ENCODE measurements around the gene SCUBE1. TPM values are rescaled to one million over a fixed set of nuclear protein-coding genes. Genes with fewer than 3 reads are reported as not detected.
A peak's percentile ranks its signal among the peaks of the same experiment; 100 is the strongest.

Gene SCUBE1
- total and polyA plus RNA-seq, 4 donors: 1.6 to 7.9 (median 5.0) TPM

GRCh38 chr22:43152357-43153071 lies 190.7 kb downstream of the SCUBE1 start:
- peak; percentile 84 for ATAC-seq (ENCODE audit: insufficient read depth, low FRiP score)

GRCh38 chr22:43152003-43152356 lies 191.2 kb downstream of the SCUBE1 start:
- Histone ChIP-seq H3K9ac (ENCODE audit: insufficient read depth in 1 of 2, low read length in 2 of 2) (peak overlapping the region in 1 of 2 donors; percentile 42), H3K4me3 (peak overlapping the region; percentile 76), H3K27ac (ENCODE audit: low read depth in 1 of 2, low read length in 1 of 2) (peak overlapping the region; percentile 69 to 96), H3K27me3 (ENCODE audit: control insufficient read depth in 3 of 3, insufficient read depth in 3 of 3, low read length in 2 of 3) (no peaks in the 10 kb centered on the region), H3K9me3 (ENCODE audit: control insufficient read depth in 4 of 4, insufficient read depth in 3 of 4, low read length in 3 of 4) (no peaks in the 10 kb centered on the region), H3K4me1 (ENCODE audit: control insufficient read depth in 5 of 5, insufficient read depth in 5 of 5, low read length in 5 of 5) (peaks cover 0 to 17% (median 12%) of the 10 kb centered on the region in 5 donors), H3K36me3 (ENCODE audit: control insufficient read depth in 4 of 4, insufficient read depth in 4 of 4, low read length in 4 of 4) (peaks cover 0 to 6% (median 0%) of the 10 kb centered on the region in 4 donors)
- WGBS, 2 donors: 5 to 9% methylated on average over 18 of the region's 18 CpGs
- TF ChIP-seq CTCF (IDR thresholded peaks at IDR 0.05; ENCODE audit: control extremely low read depth, extremely low read depth): no peak
- DNase-seq (no peak), ATAC-seq (ENCODE audit: insufficient read depth, low FRiP score) (no peak)

More at GRCh38 chr22:43152357-43153071, 190.7 kb downstream of the SCUBE1 start:
- WGBS, 2 donors: 3 to 9% methylated on average over 22 of the region's 22 CpGs
- no peak for TF ChIP-seq CTCF (IDR thresholded peaks at IDR 0.05; ENCODE audit: control extremely low read depth, extremely low read depth)
- peak in 2 of 3 donors; percentile 34 to 55 for DNase-seq
- Histone ChIP-seq H3K9ac (ENCODE audit: insufficient read depth in 1 of 2, low read length in 2 of 2) (no peak overlapping the region), H3K27me3 (ENCODE audit: control insufficient read depth in 3 of 3, insufficient read depth in 3 of 3, low read length in 2 of 3) (no peaks in the 10 kb centered on the region), H3K27ac (ENCODE audit: low read depth in 1 of 2, low read length in 1 of 2) (peak overlapping the region; percentile 69 to 96), H3K36me3 (ENCODE audit: control insufficient read depth in 4 of 4, insufficient read depth in 4 of 4, low read length in 4 of 4) (peaks cover 0 to 6% (median 0%) of the 10 kb centered on the region in 4 donors), H3K4me3 (peak overlapping the region; percentile 76), H3K9me3 (ENCODE audit: control insufficient read depth in 4 of 4, insufficient read depth in 3 of 4, low read length in 3 of 4) (no peaks in the 10 kb centered on the region), H3K4me1 (ENCODE audit: control insufficient read depth in 5 of 5, insufficient read depth in 5 of 5, low read length in 5 of 5) (peaks cover 0 to 17% (median 12%) of the 10 kb centered on the region in 5 donors)

- H3K9me3 ChIP-seq (ENCODE audit: control insufficient read depth in 4 of 4, insufficient read depth in 3 of 4, low read length in 3 of 4): no peaks in the 10 kb centered on the region
- peak; percentile 49 to 70 (median 68) for DNase-seq
- peak within 1 kb of the TSS; percentile 76 for H3K4me3 ChIP-seq
- peak; percentile 82 for ATAC-seq (ENCODE audit: insufficient read depth, low FRiP score)
- no peaks in the 10 kb centered on the region for H3K27me3 ChIP-seq (ENCODE audit: control insufficient read depth in 3 of 3, insufficient read depth in 3 of 3, low read length in 2 of 3)
- WGBS, 2 donors: 1% methylated on average over 56 to 75 of the region's 75 CpGs
- peaks cover 0 to 14% (median 12%) of the 10 kb centered on the region in 5 donors for H3K4me1 ChIP-seq (ENCODE audit: control insufficient read depth in 5 of 5, insufficient read depth in 5 of 5, low read length in 5 of 5)
- peaks cover 0 to 5% (median 0%) of the 10 kb centered on the region in 4 donors for H3K36me3 ChIP-seq (ENCODE audit: control insufficient read depth in 4 of 4, insufficient read depth in 4 of 4, low read length in 4 of 4)
- TF ChIP-seq CTCF (IDR thresholded peaks at IDR 0.05; ENCODE audit: control extremely low read depth, extremely low read depth): no peak
- peak within 1 kb of the TSS; percentile 69 to 96 for H3K27ac ChIP-seq (ENCODE audit: low read depth in 1 of 2, low read length in 1 of 2)
- peak within 1 kb of the TSS in 1 of 2 donors; percentile 47 for H3K9ac ChIP-seq (ENCODE audit: insufficient read depth in 1 of 2, low read length in 2 of 2)
These were observed 191.7 kb downstream of the SCUBE1 start, which contains the start of gene TSPO for GRCh38 chr22:43151251-43152002. Gene TSPO (plus strand): TSS chr22:43151559. CDS start chr22:43159239, 7,680 bp downstream.
